Measurements from ENCODE around the gene THADA. TPM values are rescaled to one million over a fixed set of nuclear protein-coding genes. Genes with fewer than 3 reads are reported as not detected.

Gene THADA
- total RNA-seq, 2 donors from 2014 or later: 41.1 to 54.3 TPM

GRCh38 chr2:43368483-43369385 is 227.1 kb downstream of the THADA start:
- no peaks in the 10 kb centered on the region for H3K27me3 ChIP-seq (replicated peaks; ENCODE audit: insufficient read depth)
- WGBS: 76% methylated on average over 5 of the region's 5 CpGs
- no peak overlapping the region for H3K4me3 ChIP-seq
- H3K9me3 ChIP-seq: no peaks in the 10 kb centered on the region
- intact Hi-C loops (cut with DNase I): no loop called here
- H3K27ac ChIP-seq: no peak overlapping the region
- no peaks in the 10 kb centered on the region for H3K36me3 ChIP-seq
- no peaks in the 10 kb centered on the region for H3K4me1 ChIP-seq (replicated peaks)
- TF ChIP-seq POLR2A (IDR thresholded peaks at IDR 0.05): no peak
- TF ChIP-seq POLR2AphosphoS5 (IDR thresholded peaks at IDR 0.05): no peak
- TF ChIP-seq CTCF (IDR thresholded peaks at IDR 0.05): no peak
- no peak for DNase-seq (ENCODE audit: low spot score)

GRCh38 chr2:43367012-43367782 is 228.6 kb downstream of the THADA start:
- WGBS: 92% methylated on average over 3 of the region's 3 CpGs
- Histone ChIP-seq H3K27me3 (replicated peaks; ENCODE audit: insufficient read depth) (no peaks in the 10 kb centered on the region), H3K36me3 (no peaks in the 10 kb centered on the region), H3K9me3 (no peaks in the 10 kb centered on the region), H3K27ac (no peak overlapping the region), H3K4me3 (no peak overlapping the region), H3K4me1 (replicated peaks) (no peaks in the 10 kb centered on the region)
- TF ChIP-seq POLR2AphosphoS5 (IDR thresholded peaks at IDR 0.05) (no peak), CTCF (IDR thresholded peaks at IDR 0.05) (no peak), POLR2A (IDR thresholded peaks at IDR 0.05) (no peak)
- intact Hi-C loops (cut with DNase I): no loop called here
- DNase-seq (ENCODE audit: low spot score): no peak

DNA sequence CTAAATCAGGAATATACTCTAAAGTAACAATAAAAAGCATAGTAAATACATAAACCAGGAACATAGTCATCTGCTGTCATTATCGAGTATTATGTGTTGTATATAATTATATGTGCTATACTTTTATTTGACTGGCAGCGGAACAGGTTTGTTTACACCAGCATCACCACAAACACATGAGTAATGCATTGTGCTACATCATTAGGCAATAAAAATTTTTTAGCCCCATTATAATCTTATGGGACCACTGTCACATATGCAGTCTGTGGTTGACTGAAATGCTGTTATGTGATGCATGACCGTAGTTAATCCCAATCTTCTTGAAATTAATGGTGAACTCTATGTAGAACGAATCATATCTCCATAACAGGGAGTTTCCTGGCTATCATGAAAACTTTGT is 232.7 kb downstream of the THADA start:
- 79% methylated on average over 4 of the region's 4 CpGs for WGBS
- Histone ChIP-seq H3K9me3 (no peaks in the 10 kb centered on the region), H3K27me3 (replicated peaks; ENCODE audit: insufficient read depth) (no peaks in the 10 kb centered on the region), H3K4me1 (replicated peaks) (no peaks in the 10 kb centered on the region), H3K27ac (no peak overlapping the region), H3K4me3 (no peak overlapping the region), H3K36me3 (no peaks in the 10 kb centered on the region)
- TF ChIP-seq POLR2A (IDR thresholded peaks at IDR 0.05): no peak
- no peak for TF ChIP-seq CTCF (IDR thresholded peaks at IDR 0.05)
- DNase-seq (ENCODE audit: low spot score): no peak
- intact Hi-C loops (cut with DNase I): no loop called here

- no peak overlapping the region for H3K27ac ChIP-seq
- H3K36me3 ChIP-seq: no peaks in the 10 kb centered on the region
- TF ChIP-seq POLR2AphosphoS5 (IDR thresholded peaks at IDR 0.05) (no peak), CTCF (IDR thresholded peaks at IDR 0.05) (no peak), POLR2A (IDR thresholded peaks at IDR 0.05) (no peak)
- intact Hi-C loops (cut with DNase I): no loop called here
- H3K4me1 ChIP-seq (replicated peaks): no peaks in the 10 kb centered on the region
- H3K4me3 ChIP-seq: no peak overlapping the region
- DNase-seq (ENCODE audit: low spot score): no peak
- no peaks in the 10 kb centered on the region for H3K9me3 ChIP-seq
- H3K27me3 ChIP-seq (replicated peaks; ENCODE audit: insufficient read depth): no peaks in the 10 kb centered on the region
- 72% methylated on average over 2 of the region's 2 CpGs for WGBS
These were observed 234.6 kb downstream of the THADA start for GRCh38 chr2:43361286-43361685.
